RWPE2 (cell line): ENCODE measurements around the gene SPAAR.

Experiments
- ATAC-seq: fragments of 200-7000 bp; cut with Tn5 transposase; 3 replicates; pipeline ENCODE4 v1.9.1; 2021; ENCODE audit warnings: low read depth
- DNase-seq: peaks from one replicate; pipeline ENCODE4 v3.0.0-alpha.2; 2020; ENCODE audit warnings: low spot score
- H3K27ac ChIP-seq: fragments of 450-650 bp; 2 replicates; pipeline ENCODE4 v1.5.1; 2017; ENCODE audit warnings: mild to moderate bottlenecking; ENCODE audit not compliant: poor library complexity, severe bottlenecking
- H3K27me3 ChIP-seq: fragments of 250-450 bp; sonication (Bioruptor Pico); 2 replicates; pipeline ENCODE4 v1.5.1; 2021; ENCODE audit warnings: mild to moderate bottlenecking, moderate library complexity; ENCODE audit not compliant: insufficient read depth, poor library complexity, severe bottlenecking
- H3K36me3 ChIP-seq: fragments of 250-450 bp; sonication (Bioruptor Pico); 2 replicates; pipeline ENCODE4 v1.5.1; 2020; ENCODE audit warnings: low read depth, mild to moderate bottlenecking, moderate library complexity
- H3K4me1 ChIP-seq: fragments of 250-450 bp; sonication (Bioruptor Pico); 2 replicates; pipeline ENCODE4 v1.5.1; 2021; ENCODE audit warnings: mild to moderate bottlenecking, moderate library complexity; ENCODE audit not compliant: insufficient read depth, poor library complexity, severe bottlenecking
- H3K4me3 ChIP-seq: fragments of 250-450 bp; sonication (Bioruptor Pico); 2 replicates; pipeline ENCODE4 v1.5.1; 2021; ENCODE audit warnings: mild to moderate bottlenecking, moderate library complexity; ENCODE audit not compliant: severe bottlenecking
- H3K9me3 ChIP-seq: fragments of 250-450 bp; sonication (Bioruptor Pico); 2 replicates; pipeline ENCODE4 v1.5.1; 2021; ENCODE audit warnings: mild to moderate bottlenecking, moderate library complexity; ENCODE audit not compliant: severe bottlenecking
- CTCF ChIP-seq: fragments of 450-650 bp; IDR thresholded peaks from one replicate; pipeline ENCODE4 v1.5.1; 2017; ENCODE audit warnings: mild to moderate bottlenecking, moderate library complexity; ENCODE audit not compliant: poor library complexity, severe bottlenecking

The SPAAR gene

DNA sequence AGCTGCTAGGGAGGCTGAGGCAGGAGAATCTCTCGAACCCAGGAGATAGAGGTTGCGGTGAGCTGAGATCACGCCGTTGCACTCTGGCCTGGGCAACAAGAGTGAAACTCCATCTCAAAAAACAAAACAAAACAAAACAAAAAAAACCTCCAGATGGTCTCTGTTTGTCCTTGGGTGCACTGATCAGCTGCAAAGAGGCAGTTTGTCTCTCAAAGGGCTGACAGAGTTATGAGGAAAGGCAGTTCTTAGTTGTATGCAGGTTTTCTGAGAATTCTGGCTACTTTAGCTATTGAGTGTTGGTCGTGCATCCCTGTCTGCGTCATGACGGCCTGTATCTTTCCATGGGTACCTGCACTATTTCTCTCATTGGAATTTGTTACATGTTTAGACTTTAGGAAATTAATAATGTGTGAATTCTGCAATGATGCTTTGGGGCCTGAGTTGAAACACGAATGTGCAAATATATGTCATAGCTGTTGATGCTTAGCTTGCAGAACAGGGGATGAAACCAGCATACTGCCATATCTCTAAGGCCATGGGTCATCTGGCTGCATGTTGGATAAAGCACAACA, 30.5 kb downstream of the SPAAR start:
- Histone ChIP-seq H3K27me3 (no peaks in the 10 kb centered on the region), H3K4me1 (no peaks in the 10 kb centered on the region), H3K36me3 (no peaks in the 10 kb centered on the region), H3K27ac (no peak overlapping the region), H3K9me3 (no peaks in the 10 kb centered on the region), H3K4me3 (no peak overlapping the region)
- ATAC-seq (no peak), DNase-seq (no peak)
- no peak for TF ChIP-seq CTCF

DNA sequence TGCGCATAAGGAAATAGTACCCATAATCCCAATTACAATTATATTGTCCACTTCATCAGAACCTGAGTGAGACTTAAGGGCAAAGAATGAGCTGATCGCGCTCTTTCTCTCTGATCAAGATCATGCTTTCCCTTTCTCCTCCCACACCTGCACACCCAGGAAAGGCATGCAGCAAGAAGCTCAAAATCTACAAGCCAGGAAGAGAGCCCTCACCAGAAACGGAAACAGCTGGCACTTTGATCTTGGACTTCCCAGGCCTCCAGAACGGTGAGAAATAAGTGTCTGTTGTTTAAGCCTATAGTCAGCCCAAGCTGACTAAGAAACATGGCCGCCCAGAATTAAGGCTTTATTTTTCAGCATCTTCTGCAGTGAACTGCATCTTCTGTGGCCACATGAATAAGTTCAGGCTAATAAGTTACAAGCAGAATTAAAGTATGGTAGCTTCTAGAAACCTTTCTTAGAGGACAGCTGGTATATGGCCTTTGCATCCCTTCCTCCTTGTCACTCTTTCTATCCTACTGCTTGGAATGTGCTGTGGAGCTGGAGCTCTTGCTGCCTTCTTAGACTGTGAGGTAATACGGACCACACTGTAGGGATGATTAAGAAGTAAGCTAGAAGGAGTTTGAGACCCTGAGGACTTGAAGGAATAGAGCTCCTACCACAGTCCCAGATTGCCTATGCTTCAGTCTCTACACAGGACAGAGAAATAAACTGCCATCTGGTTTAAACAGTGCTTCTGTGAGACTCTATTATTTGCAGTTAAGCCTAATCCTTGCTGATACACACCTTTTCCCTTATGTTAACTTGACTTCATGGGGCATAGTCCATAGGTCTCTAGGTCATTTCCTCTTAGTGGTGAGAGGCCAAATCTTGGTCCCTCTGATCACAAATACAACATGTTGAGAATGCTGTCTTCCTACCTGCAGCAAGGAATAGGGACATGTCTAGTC, 31.4 kb downstream of the SPAAR start:
- no peak overlapping the region for H3K27ac ChIP-seq
- no peaks in the 10 kb centered on the region for H3K4me1 ChIP-seq
- no peaks in the 10 kb centered on the region for H3K27me3 ChIP-seq
- no peak for TF ChIP-seq CTCF
- DNase-seq (no peak), ATAC-seq (no peak)
- no peak overlapping the region for H3K4me3 ChIP-seq
- no peaks in the 10 kb centered on the region for H3K36me3 ChIP-seq
- H3K9me3 ChIP-seq = no peaks in the 10 kb centered on the region

DNA sequence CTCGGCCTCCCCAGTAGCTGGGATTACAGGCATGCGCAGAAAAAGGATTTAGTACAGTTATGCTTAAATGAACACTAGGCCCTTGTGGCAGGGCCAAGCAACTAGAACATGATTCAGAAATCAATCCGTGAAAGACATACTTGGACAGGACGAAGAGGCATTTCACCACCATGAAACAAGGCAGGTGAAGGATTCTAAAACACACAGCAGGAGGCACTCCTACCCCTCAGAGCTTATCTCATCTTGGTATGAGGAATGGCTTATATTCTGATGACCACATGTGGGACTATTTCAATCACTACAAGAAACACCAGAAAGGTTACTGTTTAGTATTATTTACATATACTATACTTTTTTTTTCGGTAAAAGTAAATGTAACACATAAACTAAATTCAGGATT, 33.0 kb downstream of the SPAAR start:
- DNase-seq (no peak), ATAC-seq (no peak)
- Histone ChIP-seq H3K9me3 (no peaks in the 10 kb centered on the region), H3K27ac (no peak overlapping the region), H3K27me3 (no peaks in the 10 kb centered on the region), H3K4me3 (no peak overlapping the region), H3K4me1 (peaks cover 3% of the 10 kb centered on the region), H3K36me3 (no peaks in the 10 kb centered on the region)
- no peak for TF ChIP-seq CTCF

GRCh38 chr9:35944173-35944572, 34.9 kb downstream of the SPAAR start:
- ATAC-seq (no peak), DNase-seq (no peak)
- Histone ChIP-seq H3K27me3 (no peaks in the 10 kb centered on the region), H3K4me3 (no peak overlapping the region), H3K27ac (no peak overlapping the region), H3K36me3 (no peaks in the 10 kb centered on the region), H3K4me1 (peaks cover 3% of the 10 kb centered on the region), H3K9me3 (no peaks in the 10 kb centered on the region)
- no peak for TF ChIP-seq CTCF

DNA sequence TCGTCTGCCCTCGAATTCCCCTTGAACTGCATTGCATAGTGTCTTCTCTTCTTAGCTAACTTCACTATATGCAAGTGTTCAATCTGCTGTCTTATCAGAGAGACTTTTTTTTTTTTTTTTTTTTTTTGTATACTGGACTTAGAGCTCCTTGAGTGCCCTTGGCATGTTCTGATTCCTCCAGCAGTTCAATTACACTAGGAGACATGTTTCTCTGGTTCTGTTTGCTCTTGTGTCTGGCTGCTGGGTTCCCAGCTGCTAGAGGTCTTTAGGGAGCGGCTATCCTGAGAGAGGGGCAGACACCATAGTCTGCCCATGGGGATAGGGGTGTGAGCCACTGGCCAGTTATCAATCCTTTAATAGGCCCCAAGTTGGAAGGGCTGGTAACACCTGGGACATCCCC, 35.6 kb downstream of the SPAAR start:
- no peaks in the 10 kb centered on the region for H3K27me3 ChIP-seq
- DNase-seq (no peak), ATAC-seq (no peak)
- TF ChIP-seq CTCF = no peak
- H3K9me3 ChIP-seq = no peaks in the 10 kb centered on the region
- no peak overlapping the region for H3K4me3 ChIP-seq
- H3K4me1 ChIP-seq = peaks cover 3% of the 10 kb centered on the region
- H3K36me3 ChIP-seq = no peaks in the 10 kb centered on the region
- H3K27ac ChIP-seq = no peak overlapping the region
